HepG2 (cell line): ENCODE results near the gene CDC42EP5. TPM values are rescaled to one million over a fixed set of nuclear protein-coding genes. Genes with fewer than 3 reads are reported as not detected.

Experiments used
- HOXA7 ChIP-seq: sonication (generic); formaldehyde crosslinking; IDR thresholded peaks from 2 replicates; pipeline ENCODE4 v1.8.1; 2022; ENCODE audit warnings: mild to moderate bottlenecking, missing genetic modification reagents, moderate library complexity
- NR2C2 ChIP-seq: sonication (generic); formaldehyde crosslinking; IDR thresholded peaks from 2 replicates; pipeline ENCODE4 v1.4.0; 2020; ENCODE audit warnings: missing genetic modification reagents, mild to moderate bottlenecking, moderate library complexity, borderline replicate concordance
- RAD21 ChIP-seq: fragments of 450-650 bp; formaldehyde crosslinking; IDR thresholded peaks from 2 replicates; pipeline ENCODE4 v1.5.0; 2020; ENCODE audit warnings: mild to moderate bottlenecking
- SIN3A ChIP-seq: IDR thresholded peaks from 2 replicates; pipeline ENCODE4 v1.6.1; 2011; ENCODE audit warnings: low read depth, mild to moderate bottlenecking, control low read depth, low read length, borderline replicate concordance
- SP140L ChIP-seq: sonication (generic); formaldehyde crosslinking; IDR thresholded peaks from 2 replicates; pipeline ENCODE4 v1.4.0; 2020; ENCODE audit warnings: missing genetic modification reagents, borderline replicate concordance
- polyA plus RNA-seq, 8 experiments: library from polyadenylated mRNA; depleted of rRNA in 3 of 8; stranded (reverse) in 7 of 8; unstranded in 1 of 8; fragments of >200 nt; fragmentation: Illumina TruSeq in 4 of 8; extraction: Trizol in 4 of 8; gene quantifications; 2 replicates each; pipeline versions ENCODE4 v1.2.1 to v1.2.3, GENCODE V29; 2011 to 2016; ENCODE audit warnings: low read depth in 4 of 8, missing spikeins in 1 of 8, mixed read lengths in 1 of 8; ENCODE audit not compliant: insufficient read depth in 1 of 8
- total RNA-seq, 5 experiments: library from RNA; depleted of rRNA; stranded (reverse); fragments of >200 nt; fragmentation: Illumina TruSeq; extraction: Trizol; gene quantifications; 2 replicates each; pipeline ENCODE4 v1.2.3, GENCODE V29; 2016; ENCODE audit warnings: low read depth in 1 of 5
- TF ChIP-seq, protein P1 (sequence below): sonication (generic); formaldehyde crosslinking; IDR thresholded peaks from 2 replicates; pipeline ENCODE4 v1.4.0; 2020; ENCODE audit warnings: missing genetic modification reagents
- TF ChIP-seq, protein P2 (sequence below): sonication (generic); formaldehyde crosslinking; IDR thresholded peaks from 2 replicates; pipeline ENCODE4 v1.9.0; 2021; ENCODE audit warnings: mild to moderate bottlenecking, missing genetic modification reagents
- TF ChIP-seq, protein P3 (sequence below): sonication (generic); formaldehyde crosslinking; IDR thresholded peaks from 2 replicates; pipeline ENCODE4 v1.8.0; 2022; ENCODE audit warnings: mild to moderate bottlenecking, missing genetic modification reagents
- TF ChIP-seq, protein P4 (sequence below): sonication (generic); formaldehyde crosslinking; IDR thresholded peaks from 2 replicates; pipeline ENCODE4 v1.4.0; 2020; ENCODE audit warnings: missing genetic modification reagents, borderline replicate concordance
- TF ChIP-seq, protein P5 (sequence below): sonication (generic); formaldehyde crosslinking; IDR thresholded peaks from 2 replicates; pipeline ENCODE4 v1.8.1; 2022; ENCODE audit warnings: mild to moderate bottlenecking, missing genetic modification reagents

CDC42EP5 gene
- total and polyA plus RNA-seq, 2 of the 13 experiments (the other 11 are each of a cell fraction or from before 2014, with no cell fraction given) = 0.41 to 1.6 TPM

DNA sequence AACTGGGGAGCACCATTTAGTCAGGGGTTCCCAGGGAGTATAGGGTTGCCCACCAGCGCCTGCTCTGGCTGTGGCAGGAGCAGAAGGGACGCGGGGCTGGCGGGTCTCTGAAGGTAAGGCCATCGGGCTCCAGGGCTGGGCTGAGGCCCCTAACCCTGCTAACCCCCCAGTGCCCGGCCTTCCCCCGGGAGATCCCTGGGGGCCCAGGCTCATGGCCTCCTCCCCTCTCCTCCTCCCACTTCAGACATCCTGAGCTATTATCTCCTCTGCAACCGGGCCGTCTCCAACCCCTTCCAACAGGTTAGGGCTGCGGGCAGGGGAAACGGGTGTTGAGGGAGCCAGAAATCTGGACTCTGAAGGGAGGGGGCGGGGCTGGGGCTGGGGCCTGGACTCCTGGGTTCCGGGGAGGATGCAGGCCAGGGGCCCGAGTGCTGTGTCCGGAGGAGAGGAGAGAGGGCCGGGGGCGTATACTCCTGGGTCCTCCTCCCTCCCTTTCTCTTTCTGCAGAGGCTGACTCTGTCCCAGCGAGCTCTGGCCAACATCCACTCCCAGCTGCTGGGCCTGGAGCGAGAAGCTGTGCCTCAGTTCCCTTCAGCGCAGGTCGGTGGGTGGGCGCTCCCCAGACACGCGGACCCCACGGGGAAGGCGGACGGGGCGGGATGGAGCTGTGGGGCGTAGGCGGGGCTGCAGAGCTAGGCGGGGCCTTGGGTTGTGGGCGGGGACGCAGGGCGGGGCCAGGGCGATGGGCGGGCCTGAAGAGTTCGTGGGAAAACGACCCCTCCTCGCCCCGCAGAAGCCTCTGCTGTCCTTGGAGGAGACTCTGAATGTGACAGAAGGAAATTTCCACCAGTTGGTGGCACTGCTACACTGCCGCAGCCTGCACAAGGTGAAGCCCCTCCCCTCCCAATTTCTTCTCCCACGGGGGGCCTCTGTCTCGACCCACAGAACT lies 42.5 kb downstream of the CDC42EP5 start (continued):
- TF ChIP-seq, protein P1, sequence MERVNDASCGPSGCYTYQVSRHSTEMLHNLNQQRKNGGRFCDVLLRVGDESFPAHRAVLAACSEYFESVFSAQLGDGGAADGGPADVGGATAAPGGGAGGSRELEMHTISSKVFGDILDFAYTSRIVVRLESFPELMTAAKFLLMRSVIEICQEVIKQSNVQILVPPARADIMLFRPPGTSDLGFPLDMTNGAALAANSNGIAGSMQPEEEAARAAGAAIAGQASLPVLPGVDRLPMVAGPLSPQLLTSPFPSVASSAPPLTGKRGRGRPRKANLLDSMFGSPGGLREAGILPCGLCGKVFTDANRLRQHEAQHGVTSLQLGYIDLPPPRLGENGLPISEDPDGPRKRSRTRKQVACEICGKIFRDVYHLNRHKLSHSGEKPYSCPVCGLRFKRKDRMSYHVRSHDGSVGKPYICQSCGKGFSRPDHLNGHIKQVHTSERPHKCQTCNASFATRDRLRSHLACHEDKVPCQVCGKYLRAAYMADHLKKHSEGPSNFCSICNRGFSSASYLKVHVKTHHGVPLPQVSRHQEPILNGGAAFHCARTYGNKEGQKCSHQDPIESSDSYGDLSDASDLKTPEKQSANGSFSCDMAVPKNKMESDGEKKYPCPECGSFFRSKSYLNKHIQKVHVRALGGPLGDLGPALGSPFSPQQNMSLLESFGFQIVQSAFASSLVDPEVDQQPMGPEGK = 0 out of 2 replicates have a peak, but pooled peaks have one; percentile 22
- TF ChIP-seq SIN3A (no peak), HOXA7 (CRISPR knock-in tag) (no peak), SP140L (no peak), NR2C2 (no peak), RAD21 (CRISPR knock-in tag) (no peak)
- TF ChIP-seq, protein P2, sequence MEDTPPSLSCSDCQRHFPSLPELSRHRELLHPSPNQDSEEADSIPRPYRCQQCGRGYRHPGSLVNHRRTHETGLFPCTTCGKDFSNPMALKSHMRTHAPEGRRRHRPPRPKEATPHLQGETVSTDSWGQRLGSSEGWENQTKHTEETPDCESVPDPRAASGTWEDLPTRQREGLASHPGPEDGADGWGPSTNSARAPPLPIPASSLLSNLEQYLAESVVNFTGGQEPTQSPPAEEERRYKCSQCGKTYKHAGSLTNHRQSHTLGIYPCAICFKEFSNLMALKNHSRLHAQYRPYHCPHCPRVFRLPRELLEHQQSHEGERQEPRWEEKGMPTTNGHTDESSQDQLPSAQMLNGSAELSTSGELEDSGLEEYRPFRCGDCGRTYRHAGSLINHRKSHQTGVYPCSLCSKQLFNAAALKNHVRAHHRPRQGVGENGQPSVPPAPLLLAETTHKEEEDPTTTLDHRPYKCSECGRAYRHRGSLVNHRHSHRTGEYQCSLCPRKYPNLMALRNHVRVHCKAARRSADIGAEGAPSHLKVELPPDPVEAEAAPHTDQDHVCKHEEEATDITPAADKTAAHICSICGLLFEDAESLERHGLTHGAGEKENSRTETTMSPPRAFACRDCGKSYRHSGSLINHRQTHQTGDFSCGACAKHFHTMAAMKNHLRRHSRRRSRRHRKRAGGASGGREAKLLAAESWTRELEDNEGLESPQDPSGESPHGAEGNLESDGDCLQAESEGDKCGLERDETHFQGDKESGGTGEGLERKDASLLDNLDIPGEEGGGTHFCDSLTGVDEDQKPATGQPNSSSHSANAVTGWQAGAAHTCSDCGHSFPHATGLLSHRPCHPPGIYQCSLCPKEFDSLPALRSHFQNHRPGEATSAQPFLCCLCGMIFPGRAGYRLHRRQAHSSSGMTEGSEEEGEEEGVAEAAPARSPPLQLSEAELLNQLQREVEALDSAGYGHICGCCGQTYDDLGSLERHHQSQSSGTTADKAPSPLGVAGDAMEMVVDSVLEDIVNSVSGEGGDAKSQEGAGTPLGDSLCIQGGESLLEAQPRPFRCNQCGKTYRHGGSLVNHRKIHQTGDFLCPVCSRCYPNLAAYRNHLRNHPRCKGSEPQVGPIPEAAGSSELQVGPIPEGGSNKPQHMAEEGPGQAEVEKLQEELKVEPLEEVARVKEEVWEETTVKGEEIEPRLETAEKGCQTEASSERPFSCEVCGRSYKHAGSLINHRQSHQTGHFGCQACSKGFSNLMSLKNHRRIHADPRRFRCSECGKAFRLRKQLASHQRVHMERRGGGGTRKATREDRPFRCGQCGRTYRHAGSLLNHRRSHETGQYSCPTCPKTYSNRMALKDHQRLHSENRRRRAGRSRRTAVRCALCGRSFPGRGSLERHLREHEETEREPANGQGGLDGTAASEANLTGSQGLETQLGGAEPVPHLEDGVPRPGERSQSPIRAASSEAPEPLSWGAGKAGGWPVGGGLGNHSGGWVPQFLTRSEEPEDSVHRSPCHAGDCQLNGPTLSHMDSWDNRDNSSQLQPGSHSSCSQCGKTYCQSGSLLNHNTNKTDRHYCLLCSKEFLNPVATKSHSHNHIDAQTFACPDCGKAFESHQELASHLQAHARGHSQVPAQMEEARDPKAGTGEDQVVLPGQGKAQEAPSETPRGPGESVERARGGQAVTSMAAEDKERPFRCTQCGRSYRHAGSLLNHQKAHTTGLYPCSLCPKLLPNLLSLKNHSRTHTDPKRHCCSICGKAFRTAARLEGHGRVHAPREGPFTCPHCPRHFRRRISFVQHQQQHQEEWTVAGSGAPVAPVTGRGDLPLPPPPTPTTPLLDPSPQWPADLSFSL (CRISPR knock-in tag) = no peak
- TF ChIP-seq, protein P3, sequence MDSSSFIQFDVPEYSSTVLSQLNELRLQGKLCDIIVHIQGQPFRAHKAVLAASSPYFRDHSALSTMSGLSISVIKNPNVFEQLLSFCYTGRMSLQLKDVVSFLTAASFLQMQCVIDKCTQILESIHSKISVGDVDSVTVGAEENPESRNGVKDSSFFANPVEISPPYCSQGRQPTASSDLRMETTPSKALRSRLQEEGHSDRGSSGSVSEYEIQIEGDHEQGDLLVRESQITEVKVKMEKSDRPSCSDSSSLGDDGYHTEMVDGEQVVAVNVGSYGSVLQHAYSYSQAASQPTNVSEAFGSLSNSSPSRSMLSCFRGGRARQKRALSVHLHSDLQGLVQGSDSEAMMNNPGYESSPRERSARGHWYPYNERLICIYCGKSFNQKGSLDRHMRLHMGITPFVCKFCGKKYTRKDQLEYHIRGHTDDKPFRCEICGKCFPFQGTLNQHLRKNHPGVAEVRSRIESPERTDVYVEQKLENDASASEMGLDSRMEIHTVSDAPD (CRISPR knock-in tag) = no peak
- TF ChIP-seq, protein P4, sequence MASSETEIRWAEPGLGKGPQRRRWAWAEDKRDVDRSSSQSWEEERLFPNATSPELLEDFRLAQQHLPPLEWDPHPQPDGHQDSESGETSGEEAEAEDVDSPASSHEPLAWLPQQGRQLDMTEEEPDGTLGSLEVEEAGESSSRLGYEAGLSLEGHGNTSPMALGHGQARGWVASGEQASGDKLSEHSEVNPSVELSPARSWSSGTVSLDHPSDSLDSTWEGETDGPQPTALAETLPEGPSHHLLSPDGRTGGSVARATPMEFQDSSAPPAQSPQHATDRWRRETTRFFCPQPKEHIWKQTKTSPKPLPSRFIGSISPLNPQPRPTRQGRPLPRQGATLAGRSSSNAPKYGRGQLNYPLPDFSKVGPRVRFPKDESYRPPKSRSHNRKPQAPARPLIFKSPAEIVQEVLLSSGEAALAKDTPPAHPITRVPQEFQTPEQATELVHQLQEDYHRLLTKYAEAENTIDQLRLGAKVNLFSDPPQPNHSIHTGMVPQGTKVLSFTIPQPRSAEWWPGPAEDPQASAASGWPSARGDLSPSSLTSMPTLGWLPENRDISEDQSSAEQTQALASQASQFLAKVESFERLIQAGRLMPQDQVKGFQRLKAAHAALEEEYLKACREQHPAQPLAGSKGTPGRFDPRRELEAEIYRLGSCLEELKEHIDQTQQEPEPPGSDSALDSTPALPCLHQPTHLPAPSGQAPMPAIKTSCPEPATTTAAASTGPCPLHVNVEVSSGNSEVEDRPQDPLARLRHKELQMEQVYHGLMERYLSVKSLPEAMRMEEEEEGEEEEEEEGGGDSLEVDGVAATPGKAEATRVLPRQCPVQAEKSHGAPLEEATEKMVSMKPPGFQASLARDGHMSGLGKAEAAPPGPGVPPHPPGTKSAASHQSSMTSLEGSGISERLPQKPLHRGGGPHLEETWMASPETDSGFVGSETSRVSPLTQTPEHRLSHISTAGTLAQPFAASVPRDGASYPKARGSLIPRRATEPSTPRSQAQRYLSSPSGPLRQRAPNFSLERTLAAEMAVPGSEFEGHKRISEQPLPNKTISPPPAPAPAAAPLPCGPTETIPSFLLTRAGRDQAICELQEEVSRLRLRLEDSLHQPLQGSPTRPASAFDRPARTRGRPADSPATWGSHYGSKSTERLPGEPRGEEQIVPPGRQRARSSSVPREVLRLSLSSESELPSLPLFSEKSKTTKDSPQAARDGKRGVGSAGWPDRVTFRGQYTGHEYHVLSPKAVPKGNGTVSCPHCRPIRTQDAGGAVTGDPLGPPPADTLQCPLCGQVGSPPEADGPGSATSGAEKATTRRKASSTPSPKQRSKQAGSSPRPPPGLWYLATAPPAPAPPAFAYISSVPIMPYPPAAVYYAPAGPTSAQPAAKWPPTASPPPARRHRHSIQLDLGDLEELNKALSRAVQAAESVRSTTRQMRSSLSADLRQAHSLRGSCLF (CRISPR knock-in tag) = no peak
- TF ChIP-seq, protein P5, sequence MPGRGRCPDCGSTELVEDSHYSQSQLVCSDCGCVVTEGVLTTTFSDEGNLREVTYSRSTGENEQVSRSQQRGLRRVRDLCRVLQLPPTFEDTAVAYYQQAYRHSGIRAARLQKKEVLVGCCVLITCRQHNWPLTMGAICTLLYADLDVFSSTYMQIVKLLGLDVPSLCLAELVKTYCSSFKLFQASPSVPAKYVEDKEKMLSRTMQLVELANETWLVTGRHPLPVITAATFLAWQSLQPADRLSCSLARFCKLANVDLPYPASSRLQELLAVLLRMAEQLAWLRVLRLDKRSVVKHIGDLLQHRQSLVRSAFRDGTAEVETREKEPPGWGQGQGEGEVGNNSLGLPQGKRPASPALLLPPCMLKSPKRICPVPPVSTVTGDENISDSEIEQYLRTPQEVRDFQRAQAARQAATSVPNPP (CRISPR knock-in tag) = no peak
